A549 (cell line): ENCODE measurements around the gene FAXDC2. TPM values are rescaled to one million over a fixed set of nuclear protein-coding genes. Genes with fewer than 3 reads are reported as not detected.

Experiments
- ATAC-seq, 2 experiments: fragments of 200-7000 bp in 1 of 2; fragments of >200 bp in 1 of 2; cut with Nextera tagmentation in 1 of 2; cut with Tn5 transposase in 1 of 2; 3 replicates each; pipeline versions ENCODE4 v1.8.0 to v1.9.1; 2018 to 2020; ENCODE audit warnings: mild to moderate bottlenecking in 1 of 2, moderate library complexity in 1 of 2
- CTCF ChIA-PET: fragments of 300-600 bp; sonication (Branson Sonifier 250); formaldehyde crosslinking; extraction: SDS; loops from one replicate; lab custom pipeline; 2021; ENCODE audit warnings: antibody characterized with exemption, inconsistent platforms; lab: Yijun Ruan, JAX
- POLR2A ChIA-PET: fragments of 350-600 bp; formaldehyde crosslinking; extraction: SDS; loops from one replicate; lab custom pipeline; 2021; ENCODE audit warnings: antibody characterized with exemption, inconsistent platforms; lab: Yijun Ruan, JAX
- DNase-seq, 2 experiments: peaks; one replicate each; pipeline versions ENCODE4 v3.0.0 to v3.0.0-alpha.2; 2011 to 2016; ENCODE audit warnings: low read depth in 1 of 2, low spot score in 1 of 2
- FAIRE-seq: peaks from 2 replicates; lab custom pipeline; 2011; peaks lifted over from hg19 to GRCh38; lab: Jason Lieb, UNC
- H3K27ac ChIP-seq, 2 experiments: fragments of >200 bp; sonication (Bioruptor Twin); formaldehyde crosslinking; 3 replicates each; pipeline ENCODE4 v1.5.1; 2016 to 2017
- H3K4me1 ChIP-seq: fragments of >200 bp; sonication (Bioruptor Twin); formaldehyde crosslinking; 3 replicates; pipeline ENCODE4 v1.6.1; 2016
- H3K4me2 ChIP-seq: fragments of >200 bp; sonication (Bioruptor Twin); formaldehyde crosslinking; 3 replicates; pipeline ENCODE4 v1.6.1; 2016
- H3K4me3 ChIP-seq: fragments of >200 bp; sonication (Bioruptor Twin); formaldehyde crosslinking; 3 replicates; pipeline ENCODE4 v1.5.1; 2016
- H3K9me3 ChIP-seq: fragments of >200 bp; sonication (Bioruptor Twin); formaldehyde crosslinking; 3 replicates; pipeline ENCODE4 v1.6.1; 2016
- CHD4 ChIP-seq: fragments of 200-600 bp; sonication (generic); IDR thresholded peaks from 2 replicates; pipeline ENCODE4 v1.6.1; 2016; ENCODE audit warnings: antibody characterized with exemption, mild to moderate bottlenecking, borderline replicate concordance
- E2F6 ChIP-seq: IDR thresholded peaks from 2 replicates; pipeline ENCODE4 v1.6.1; 2012; ENCODE audit warnings: low read depth, borderline replicate concordance
- EHF ChIP-seq: fragments of 250-450 bp; sonication (Bioruptor Pico); IDR thresholded peaks from 2 replicates; pipeline ENCODE4 v1.5.0; 2020; ENCODE audit warnings: mild to moderate bottlenecking
- FOXS1 ChIP-seq: fragments of 250-450 bp; sonication (Bioruptor Pico); IDR thresholded peaks from 2 replicates; pipeline ENCODE4 v1.5.0; 2020; ENCODE audit warnings: mild to moderate bottlenecking, moderate library complexity
- HDAC2 ChIP-seq: fragments of 200-600 bp; sonication (generic); IDR thresholded peaks from 2 replicates; pipeline ENCODE4 v1.6.1; 2016
- HOXB5 ChIP-seq: fragments of 250-450 bp; sonication (Bioruptor Pico); IDR thresholded peaks from 2 replicates; pipeline ENCODE4 v1.5.0; 2020; ENCODE audit warnings: mild to moderate bottlenecking, moderate library complexity
- JUN ChIP-seq, 2 experiments: fragments of >200 bp; sonication (Bioruptor Twin); formaldehyde crosslinking; IDR thresholded peaks; 2 replicates in 1 of 2; 3 replicates in 1 of 2; pipeline ENCODE4 v1.6.1; 2016 to 2017
- JUNB ChIP-seq: fragments of >200 bp; sonication (Bioruptor Twin); formaldehyde crosslinking; IDR thresholded peaks from 2 replicates; pipeline ENCODE4 v1.6.1; 2016
- MAFK ChIP-seq: fragments of 450-650 bp; IDR thresholded peaks from 2 replicates; pipeline ENCODE4 v1.6.1; 2014; ENCODE audit not compliant: partially characterized antibody
- NR3C1 ChIP-seq: fragments of >200 bp; sonication (Bioruptor Twin); formaldehyde crosslinking; IDR thresholded peaks from 3 replicates; pipeline ENCODE4 v1.6.1; 2017
- RCOR1 ChIP-seq: fragments of 150-350 bp; IDR thresholded peaks from 2 replicates; pipeline ENCODE4 v1.6.1; 2014; ENCODE audit warnings: antibody characterized with exemption, low read length, low read depth
- REST ChIP-seq: fragments of 200-600 bp; sonication (generic); IDR thresholded peaks from 2 replicates; pipeline ENCODE4 v1.6.1; 2016; ENCODE audit warnings: antibody characterized with exemption, mild to moderate bottlenecking, moderate library complexity
- RFX5 ChIP-seq: fragments of 450-650 bp; IDR thresholded peaks from 2 replicates; pipeline ENCODE4 v1.7.1; 2014; ENCODE audit warnings: antibody characterized with exemption, mild to moderate bottlenecking, moderate library complexity
- SREBF2 ChIP-seq: fragments of 450-650 bp; IDR thresholded peaks from 2 replicates; pipeline ENCODE4 v1.6.1; 2014; ENCODE audit warnings: mild to moderate bottlenecking, moderate library complexity
- TP53 ChIP-seq: fragments of 250-450 bp; sonication (Bioruptor Pico); IDR thresholded peaks from 2 replicates; pipeline ENCODE4 v1.5.0; 2021; ENCODE audit warnings: mild to moderate bottlenecking, moderate library complexity
- ZC3H11A ChIP-seq: fragments of 450-650 bp; IDR thresholded peaks from 2 replicates; pipeline ENCODE4 v1.6.1; 2014; ENCODE audit warnings: antibody characterized with exemption, mild to moderate bottlenecking
- ZNF302 ChIP-seq: fragments of 250-450 bp; sonication (Bioruptor Pico); IDR thresholded peaks from 2 replicates; pipeline ENCODE4 v1.9.0; 2021; ENCODE audit warnings: inconsistent platforms, mild to moderate bottlenecking, moderate library complexity
- WGBS: methylation state at CpG from one replicate; pipeline ENCODE4 v1.1.6; 2017; ENCODE audit errors: missing lambda C conversion rate; 5-methylcytosine and 5-hydroxymethylcytosine counted together
- polyA plus RNA-seq, 4 experiments: library from polyadenylated mRNA; depleted of rRNA in 3 of 4; stranded (reverse); fragments of >200 nt; fragmentation: RNase III in 1 of 4; extraction: RNeasy Plus Mini Kit Qiagen cat#74134 plus additional on column Dnase treatment in 1 of 4; gene quantifications; 2 replicates in 3 of 4; 3 replicates in 1 of 4; pipeline ENCODE4 v1.2.3, GENCODE V29; 2011 to 2017
- TF ChIP-seq, protein P1 (sequence below): fragments of 250-450 bp; sonication (Bioruptor Pico); IDR thresholded peaks from 2 replicates; pipeline ENCODE4 v1.5.0; 2021; ENCODE audit warnings: mild to moderate bottlenecking, moderate library complexity, borderline replicate concordance
- TF ChIP-seq, protein P2 (sequence below): fragments of >200 bp; sonication (Bioruptor Twin); formaldehyde crosslinking; IDR thresholded peaks from 3 replicates; pipeline ENCODE4 v1.6.1; 2016
- TF ChIP-seq, protein P3 (sequence below): IDR thresholded peaks from 2 replicates; pipeline ENCODE4 v1.6.1; 2012
- TF ChIP-seq, protein P4 (sequence below): fragments of >200 bp; sonication (Bioruptor Twin); formaldehyde crosslinking; IDR thresholded peaks from 2 replicates; pipeline ENCODE4 v1.6.1; 2016

The FAXDC2 gene
- polyA plus RNA-seq, 2 of the 4 experiments (the other 2 are of a cell fraction) = 0.14 to 0.94 TPM

- H3K4me3 ChIP-seq = no peak overlapping the region
- DNase-seq (no peak), ATAC-seq (no peak), FAIRE-seq (no peak)
- WGBS = 89% methylated on average over 7 of the region's 7 CpGs
- H3K9me3 ChIP-seq = no peaks in the 10 kb centered on the region
- TF ChIP-seq, protein P1, sequence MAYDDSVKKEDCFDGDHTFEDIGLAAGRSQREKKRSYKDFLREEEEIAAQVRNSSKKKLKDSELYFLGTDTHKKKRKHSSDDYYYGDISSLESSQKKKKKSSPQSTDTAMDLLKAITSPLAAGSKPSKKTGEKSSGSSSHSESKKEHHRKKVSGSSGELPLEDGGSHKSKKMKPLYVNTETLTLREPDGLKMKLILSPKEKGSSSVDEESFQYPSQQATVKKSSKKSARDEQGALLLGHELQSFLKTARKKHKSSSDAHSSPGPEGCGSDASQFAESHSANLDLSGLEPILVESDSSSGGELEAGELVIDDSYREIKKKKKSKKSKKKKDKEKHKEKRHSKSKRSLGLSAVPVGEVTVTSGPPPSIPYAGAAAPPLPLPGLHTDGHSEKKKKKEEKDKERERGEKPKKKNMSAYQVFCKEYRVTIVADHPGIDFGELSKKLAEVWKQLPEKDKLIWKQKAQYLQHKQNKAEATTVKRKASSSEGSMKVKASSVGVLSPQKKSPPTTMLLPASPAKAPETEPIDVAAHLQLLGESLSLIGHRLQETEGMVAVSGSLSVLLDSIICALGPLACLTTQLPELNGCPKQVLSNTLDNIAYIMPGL (CRISPR knock-in tag) = no peak
- TF ChIP-seq HDAC2 (no peak), FOXS1 (CRISPR knock-in tag) (no peak), CHD4 (no peak), RFX5 (no peak), SREBF2 (no peak), ZC3H11A (no peak), NR3C1 (no peak), E2F6 (no peak), TP53 (CRISPR knock-in tag) (no peak), HOXB5 (CRISPR knock-in tag) (no peak), MAFK (no peak), ZNF302 (no peak), REST (no peak), RCOR1 (no peak)
- TF ChIP-seq, protein P2, sequence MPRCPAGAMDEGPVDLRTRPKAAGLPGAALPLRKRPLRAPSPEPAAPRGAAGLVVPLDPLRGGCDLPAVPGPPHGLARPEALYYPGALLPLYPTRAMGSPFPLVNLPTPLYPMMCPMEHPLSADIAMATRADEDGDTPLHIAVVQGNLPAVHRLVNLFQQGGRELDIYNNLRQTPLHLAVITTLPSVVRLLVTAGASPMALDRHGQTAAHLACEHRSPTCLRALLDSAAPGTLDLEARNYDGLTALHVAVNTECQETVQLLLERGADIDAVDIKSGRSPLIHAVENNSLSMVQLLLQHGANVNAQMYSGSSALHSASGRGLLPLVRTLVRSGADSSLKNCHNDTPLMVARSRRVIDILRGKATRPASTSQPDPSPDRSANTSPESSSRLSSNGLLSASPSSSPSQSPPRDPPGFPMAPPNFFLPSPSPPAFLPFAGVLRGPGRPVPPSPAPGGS = no peak
- TF ChIP-seq, protein P3, sequence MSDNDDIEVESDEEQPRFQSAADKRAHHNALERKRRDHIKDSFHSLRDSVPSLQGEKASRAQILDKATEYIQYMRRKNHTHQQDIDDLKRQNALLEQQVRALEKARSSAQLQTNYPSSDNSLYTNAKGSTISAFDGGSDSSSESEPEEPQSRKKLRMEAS = no peak
- TF ChIP-seq, protein P4, sequence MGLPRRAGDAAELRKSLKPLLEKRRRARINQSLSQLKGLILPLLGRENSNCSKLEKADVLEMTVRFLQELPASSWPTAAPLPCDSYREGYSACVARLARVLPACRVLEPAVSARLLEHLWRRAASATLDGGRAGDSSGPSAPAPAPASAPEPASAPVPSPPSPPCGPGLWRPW = no peak
- ChIA-PET CTCF (interaction anchor here (0.6 to 1.0 kb wide), 2 partner anchors 19 to 82 kb away, joined by 3 to 4 read pairs; no protein-coding TSS in a partner anchor), POLR2A (no interaction called here)
- H3K4me1 ChIP-seq = peaks cover 37% of the 10 kb centered on the region
- no peak overlapping the region for H3K4me2 ChIP-seq
- H3K27ac ChIP-seq = no peak overlapping the region
Measured at GRCh38 chr5:154863291-154864080, 13.1 kb upstream of the FAXDC2 start.

DNA sequence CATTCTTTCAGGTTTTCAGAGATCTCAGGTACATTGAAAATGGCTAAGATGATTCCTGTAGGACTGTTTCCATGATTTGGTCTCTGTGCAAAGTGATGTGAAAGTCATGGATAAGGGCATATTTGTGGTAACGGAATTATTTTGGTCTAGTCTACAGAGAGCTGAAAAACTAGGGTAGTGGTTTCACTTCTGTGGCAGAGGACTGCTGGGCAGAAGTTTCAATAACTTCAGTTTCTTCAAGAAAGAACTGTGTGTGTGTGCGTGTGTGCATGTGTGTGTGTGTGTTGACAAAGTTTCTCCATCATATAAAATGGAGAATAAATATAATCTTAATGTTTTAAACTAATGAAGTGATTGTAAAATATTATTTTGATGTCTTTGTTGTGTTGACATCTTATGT lies 12.4 kb upstream of the FAXDC2 start:
- no peak for DNase-seq
- no peak overlapping the region for H3K4me2 ChIP-seq
- no peak for ATAC-seq
- TF ChIP-seq JUNB = no peak
- no peak for TF ChIP-seq JUN (IDR thresholded peaks at IDR 0.05)
- no peak for TF ChIP-seq ZC3H11A
- no peak for TF ChIP-seq EHF
- TF ChIP-seq, all 56 proteins: peak for 0
- Histone ChIP-seq H3K4me1 (peaks cover 37% of the 10 kb centered on the region), H3K4me3 (no peak overlapping the region), H3K27ac (no peak overlapping the region), H3K9me3 (no peaks in the 10 kb centered on the region)
- CTCF ChIA-PET = interaction anchor here (0.6 kb wide), 1 partner anchor 19 kb away, joined by 3 read pairs; no protein-coding TSS in a partner anchor
- POLR2A ChIA-PET = no interaction called here
- FAIRE-seq = no peak
- WGBS = 93% methylated on average over 2 of the region's 2 CpGs
